K562 (cell line): ENCODE data around the gene SYVN1. TPM values are rescaled to one million over a fixed set of nuclear protein-coding genes. Genes with fewer than 3 reads are reported as not detected.

Experiments used
- CBX5 ChIP-seq: IDR thresholded peaks from 2 replicates; pipeline ENCODE4 v1.6.1; 2014; ENCODE audit warnings: low read depth, borderline replicate concordance
- DIDO1 ChIP-seq: fragments of 450-650 bp; IDR thresholded peaks from 2 replicates; pipeline ENCODE4 v1.6.1; 2016; ENCODE audit warnings: low read depth, missing biosample characterization, missing genetic modification characterization
- EHMT2 ChIP-seq: fragments of 450-650 bp; IDR thresholded peaks from 2 replicates; pipeline ENCODE4 v1.6.1; 2018; ENCODE audit warnings: antibody characterized with exemption
- EZH2 ChIP-seq: IDR thresholded peaks from 2 replicates; pipeline ENCODE4 v1.6.1; 2012; ENCODE audit warnings: low read depth, mild to moderate bottlenecking, inconsistent platforms, low read length, borderline replicate concordance
- LCOR ChIP-seq: sonication (generic); formaldehyde crosslinking; IDR thresholded peaks from 2 replicates; pipeline ENCODE4 v1.8.0; 2022; ENCODE audit warnings: mild to moderate bottlenecking, missing genetic modification reagents
- MEF2D ChIP-seq: conservative IDR thresholded peaks from 2 replicates; pipeline ENCODE4 v1.6.1; 2016; ENCODE audit warnings: low read depth, missing genetic modification characterization, missing compliant biosample characterization
- MYC ChIP-seq, 2 experiments: fragments of 250-450 bp in 1 of 2; sonication (Bioruptor Pico) in 1 of 2; IDR thresholded peaks; 2 replicates each; pipeline versions ENCODE4 v1.5.1 to v1.6.1; 2012 to 2021; ENCODE audit warnings: low read depth in 2 of 2, borderline replicate concordance in 1 of 2, improper control_type of control experiment in 1 of 2, low read length in 1 of 2, mild to moderate bottlenecking in 1 of 2, moderate library complexity in 1 of 2
- PTBP1 ChIP-seq: fragments of 200-400 bp; formaldehyde crosslinking; IDR thresholded peaks from 2 replicates; pipeline ENCODE4 v1.6.1; 2017; ENCODE audit warnings: low read depth, low read length
- PTRF ChIP-seq: fragments of 450-650 bp; IDR thresholded peaks from 2 replicates; pipeline ENCODE4 v1.6.1; 2016; ENCODE audit warnings: mild to moderate bottlenecking, missing genetic modification characterization, missing compliant biosample characterization
- RCOR1 ChIP-seq, 2 experiments: IDR thresholded peaks; 2 replicates each; pipeline ENCODE4 v1.6.1; 2012; ENCODE audit warnings: low read depth in 2 of 2, low read length in 2 of 2, borderline replicate concordance in 1 of 2, improper control_type of control experiment in 1 of 2
- RREB1 ChIP-seq: fragments of 250-450 bp; sonication (Bioruptor Pico); IDR thresholded peaks from 2 replicates; pipeline ENCODE4 v1.4.0; 2020
- SMAD1 ChIP-seq: fragments of 150-350 bp; IDR thresholded peaks from 2 replicates; pipeline ENCODE4 v1.6.1; 2014; ENCODE audit warnings: low read length, low read depth; ENCODE audit not compliant: partially characterized antibody
- SMC3 ChIP-seq: conservative IDR thresholded peaks from 2 replicates; pipeline ENCODE4 v1.6.1; 2011; ENCODE audit warnings: low read depth, low read length, improper control_type of control experiment; ENCODE audit not compliant: insufficient read depth
- SNAPC5 ChIP-seq: fragments of 250-450 bp; sonication (Bioruptor Pico); IDR thresholded peaks from 2 replicates; pipeline ENCODE4 v1.8.0; 2021; ENCODE audit warnings: moderate library complexity, mild to moderate bottlenecking, inconsistent platforms
- SREBF1 ChIP-seq: fragments of 150-350 bp; IDR thresholded peaks from 2 replicates; pipeline ENCODE4 v1.6.1; 2014; ENCODE audit warnings: antibody characterized with exemption, low read depth, low read length, borderline replicate concordance
- ZKSCAN3 ChIP-seq: fragments of 250-450 bp; sonication (Bioruptor Pico); IDR thresholded peaks from 2 replicates; pipeline ENCODE4 v1.4.0; 2020
- polyA plus RNA-seq, 8 experiments: library from polyadenylated mRNA; depleted of rRNA in 4 of 8; stranded (reverse) in 5 of 8; unstranded in 3 of 8; fragments of >200 nt; fragmentation: Nextera tagmentation in 2 of 8; fragmentation: Illumina TruSeq in 1 of 8; extraction: Ambion mirVana in 2 of 8; extraction: Trizol in 1 of 8; gene quantifications; 2 replicates each; pipeline versions ENCODE4 v1.2.1 to v1.2.3, GENCODE V29; 2011 to 2014; ENCODE audit warnings: inconsistent platforms in 1 of 8, missing spikeins in 1 of 8
- total RNA-seq, 7 experiments: library from RNA; depleted of rRNA in 6 of 7; stranded (reverse); fragments of >200 nt in 6 of 7; fragmentation: Illumina TruSeq in 2 of 7; extraction: Trizol in 2 of 7; gene quantifications; 2 replicates each; pipeline versions ENCODE4 v1.2.1 to v1.2.3, GENCODE V29; 2011 to 2021; ENCODE audit warnings: low replicate concordance in 1 of 7
- TF ChIP-seq, protein P1 (sequence below): IDR thresholded peaks from 3 replicates; pipeline ENCODE4 v1.6.1; 2011; ENCODE audit warnings: borderline replicate concordance, mild to moderate bottlenecking; ENCODE audit not compliant: insufficient read length, insufficient read depth
- TF ChIP-seq, protein P2 (sequence below), 2 experiments: fragments of 450-650 bp in 1 of 2; sonication (generic) in 1 of 2; formaldehyde crosslinking in 1 of 2; IDR thresholded peaks in 1 of 2; conservative IDR thresholded peaks in 1 of 2; 2 replicates each; pipeline versions ENCODE4 v1.6.1 to v1.8.1; 2016 to 2023; ENCODE audit warnings: mild to moderate bottlenecking in 2 of 2, moderate library complexity in 2 of 2, inconsistent platforms in 1 of 2, missing genetic modification reagents in 1 of 2

SYVN1 gene
- total and polyA plus RNA-seq, 9 of the 15 experiments (the other 6 are each of a cell fraction or from before 2014, with no cell fraction given) = 0.41 to 47.4 (median 9.9) TPM

DNA sequence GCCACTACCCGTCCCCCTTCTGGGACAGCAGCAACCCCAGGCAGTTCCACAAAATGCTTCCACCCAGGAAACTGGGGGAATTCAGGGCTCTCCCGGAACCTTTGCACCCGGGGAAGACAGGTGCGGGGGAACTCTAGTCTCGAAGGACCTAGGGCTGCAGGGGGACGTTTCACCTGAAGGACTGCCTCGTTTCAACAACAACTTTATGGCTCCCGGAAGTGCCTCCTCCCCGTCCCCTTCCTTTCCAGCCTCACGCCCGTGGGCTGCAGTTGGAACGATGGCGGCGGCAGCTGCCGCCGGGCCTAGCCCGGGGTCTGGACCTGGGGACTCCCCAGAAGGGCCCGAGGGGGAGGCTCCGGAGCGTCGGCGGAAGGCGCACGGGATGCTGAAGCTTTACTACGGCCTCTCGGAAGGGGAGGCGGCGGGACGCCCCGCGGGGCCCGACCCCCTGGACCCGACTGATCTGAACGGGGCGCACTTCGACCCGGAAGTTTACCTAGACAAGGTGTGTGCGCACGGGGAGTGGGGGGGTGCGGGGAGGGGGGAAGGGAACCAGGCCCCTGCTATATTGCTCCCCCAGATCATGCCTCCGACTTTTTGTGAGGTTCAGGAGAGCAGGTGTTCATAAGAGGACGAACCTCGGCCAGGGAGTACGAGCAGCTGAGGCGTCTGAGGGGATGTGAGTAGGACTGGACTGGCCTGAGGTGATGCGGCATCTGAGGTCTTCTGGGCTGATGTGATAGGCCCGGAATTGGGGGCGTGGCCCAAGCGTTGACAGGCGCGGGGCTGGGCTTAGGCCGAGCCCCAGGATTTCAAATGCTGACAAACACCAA, 38.1 kb downstream of the SYVN1 start, which contains the start of gene VPS51 (continued):
- TF ChIP-seq RREB1 (CRISPR knock-in tag) (peak; percentile 88), DIDO1 (tag) (peak; percentile 97), CBX5 (peak; percentile 75; the same call in 1 of the 2 replicates), PTRF (tag) (peak; percentile 44; the same call in 1 of the 2 replicates), SMC3 (0 out of 2 replicates have a peak, but pooled peaks have one; percentile 27), SMAD1 (peak; percentile 48), MYC (IDR thresholded peaks at IDR 0.05; ENCODE audit: low read depth, low read length) (peak; percentile 88), MYC (CRISPR knock-in tag; IDR thresholded peaks at IDR 0.05; ENCODE audit: borderline replicate concordance, low read depth) (peak; percentile 72; the same call in 1 of the 2 replicates), EZH2 (no peak), MEF2D (tag) (0 out of 2 replicates have a peak, but pooled peaks have one; percentile 53), RCOR1 (IDR thresholded peaks at IDR 0.05; ENCODE audit: borderline replicate concordance in 1 of 2, low read depth in 2 of 2, low read length in 2 of 2) (peak in 1 of 2 experiments; percentile 85; a peak in 2 of 4 replicates), PTBP1 (0 out of 2 replicates have a peak, but pooled peaks have one; percentile 60), EHMT2 (no peak), SNAPC5 (CRISPR knock-in tag) (no peak), LCOR (CRISPR knock-in tag) (peak; percentile 56; the same call in 1 of the 2 replicates), SREBF1 (no peak), ZKSCAN3 (no peak)
- TF ChIP-seq, protein P1, sequence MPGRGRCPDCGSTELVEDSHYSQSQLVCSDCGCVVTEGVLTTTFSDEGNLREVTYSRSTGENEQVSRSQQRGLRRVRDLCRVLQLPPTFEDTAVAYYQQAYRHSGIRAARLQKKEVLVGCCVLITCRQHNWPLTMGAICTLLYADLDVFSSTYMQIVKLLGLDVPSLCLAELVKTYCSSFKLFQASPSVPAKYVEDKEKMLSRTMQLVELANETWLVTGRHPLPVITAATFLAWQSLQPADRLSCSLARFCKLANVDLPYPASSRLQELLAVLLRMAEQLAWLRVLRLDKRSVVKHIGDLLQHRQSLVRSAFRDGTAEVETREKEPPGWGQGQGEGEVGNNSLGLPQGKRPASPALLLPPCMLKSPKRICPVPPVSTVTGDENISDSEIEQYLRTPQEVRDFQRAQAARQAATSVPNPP = no peak
- TF ChIP-seq, protein P2, sequence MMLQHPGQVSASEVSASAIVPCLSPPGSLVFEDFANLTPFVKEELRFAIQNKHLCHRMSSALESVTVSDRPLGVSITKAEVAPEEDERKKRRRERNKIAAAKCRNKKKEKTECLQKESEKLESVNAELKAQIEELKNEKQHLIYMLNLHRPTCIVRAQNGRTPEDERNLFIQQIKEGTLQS (IDR thresholded peaks at IDR 0.05) = no peak
- TF ChIP-seq, protein P2 (CRISPR knock-in tag; conservative IDR thresholded peaks at IDR 0.05) = peak; percentile 44; the same call in 1 of the 2 replicates
